ENCODE results near the gene ODAD3.
"Not testable (repeated sequence)": the region's sequence is repeated elsewhere in the genome, so short reads cannot be mapped to it uniquely, and the experiment has no call there.

Gene ODAD3

GRCh38 chr19:11435057-11435832 is at the start of gene ODAD3, which contains the start of gene PRKCSH:
TSS of gene ODAD3 (minus strand) at chr19:11435121. CDS start at chr19:11435016, 105 bp downstream.
TSS of gene PRKCSH (plus strand) at chr19:11435635. CDS start at chr19:11436118, 483 bp downstream.
- DNase-seq = peak; percentile 95

- DNase-seq = no peak
Observed at GRCh38 chr19:11483366-11484111, 48.6 kb upstream of the ODAD3 start.

- DNase-seq = peak; percentile 74
Observed at GRCh38 chr19:11482384-11483050, 47.6 kb upstream of the ODAD3 start.

GRCh38 chr19:11481534-11482383 is 46.8 kb upstream of the ODAD3 start:
- DNase-seq = peak; percentile 46

- no peak for DNase-seq
Observed at GRCh38 chr19:11480715-11481533, 46.0 kb upstream of the ODAD3 start, which contains the start of gene ELAVL3. TSS of gene ELAVL3 (minus strand) at chr19:11481046. CDS start at chr19:11480608, 438 bp downstream.

- no peak for DNase-seq
Observed at GRCh38 chr19:11479898-11480714, 45.2 kb upstream of the ODAD3 start.

GRCh38 chr19:11479090-11479897 is 44.4 kb upstream of the ODAD3 start:
- DNase-seq = no peak

- DNase-seq = no peak
Observed at GRCh38 chr19:11478167-11479089, 43.5 kb upstream of the ODAD3 start.

GRCh38 chr19:11475861-11476260 is 40.9 kb upstream of the ODAD3 start:
- no peak for DNase-seq

GRCh38 chr19:11475343-11475742 is 40.4 kb upstream of the ODAD3 start:
- not testable (repeated sequence) for DNase-seq

GRCh38 chr19:11473725-11474124 is 38.8 kb upstream of the ODAD3 start:
- no peak for DNase-seq

- not testable (repeated sequence) for DNase-seq
Observed at GRCh38 chr19:11468266-11468845, 33.4 kb upstream of the ODAD3 start.

- no peak for DNase-seq
Observed at GRCh38 chr19:11465600-11465999, 30.7 kb upstream of the ODAD3 start.

GRCh38 chr19:11464333-11465265 is 29.7 kb upstream of the ODAD3 start:
- no peak for DNase-seq

GRCh38 chr19:11463391-11463790 is 28.5 kb upstream of the ODAD3 start:
- no peak for DNase-seq

- no peak for DNase-seq
Observed at GRCh38 chr19:11461453-11461852, 26.5 kb upstream of the ODAD3 start.

- no peak for DNase-seq
Observed at GRCh38 chr19:11460207-11460606, 25.3 kb upstream of the ODAD3 start.
